Thyroid gland (tissue), 4 donors: Measurements from ENCODE around the gene STARD10. TPM values are rescaled to one million over a fixed set of nuclear protein-coding genes. Genes with fewer than 3 reads are reported as not detected.

Experiments used
- DNase-seq, 2 donors: peaks; one replicate each; pipeline ENCODE4 v3.0.0-alpha.2; 2019
- H3K27ac ChIP-seq, 3 donors: fragments of 200-600 bp; sonication (generic); 1 replicate in 2 of 3; 2 replicates in 1 of 3; pipeline ENCODE4 v1.5.1; 2016 to 2019; ENCODE audit warnings: mild to moderate bottlenecking in 1 of 3, moderate library complexity in 1 of 3
- H3K27me3 ChIP-seq: fragments of 200-600 bp; sonication (generic); one replicate; pipeline ENCODE4 v1.5.1; 2019
- H3K36me3 ChIP-seq, 2 donors: fragments of 200-600 bp; sonication (generic); one replicate each; pipeline ENCODE4 v1.5.1; 2016 to 2019
- H3K4me1 ChIP-seq, 2 donors: fragments of 200-600 bp; sonication (generic); one replicate each; pipeline ENCODE4 v1.5.1; 2017 to 2019
- H3K4me3 ChIP-seq, 3 donors: fragments of 200-600 bp; sonication (generic); replicated peaks in 1 of 3; 1 replicate in 2 of 3; 2 replicates in 1 of 3; pipeline ENCODE4 v1.5.1; 2016; ENCODE audit warnings: mild to moderate bottlenecking in 1 of 3
- H3K9me3 ChIP-seq: fragments of 200-600 bp; sonication (generic); one replicate; pipeline ENCODE4 v1.5.1; 2017
- POLR2A ChIP-seq, 2 donors: fragments of 450-650 bp; IDR thresholded peaks; one replicate each; pipeline ENCODE4 v1.6.1; 2017; ENCODE audit warnings: antibody characterized with exemption in 2 of 2, mild to moderate bottlenecking in 2 of 2, moderate library complexity in 1 of 2
- WGBS, 2 donors: methylation state at CpG; one replicate each; pipeline ENCODE4 v1.1.5; 2017; 5-methylcytosine and 5-hydroxymethylcytosine counted together
- intact Hi-C: fragments of 100-400 bp; cut with DNase I; formaldehyde crosslinking; loops from one replicate; pipeline ENCODE4 v1.15.1; 2023
- total RNA-seq, 4 donors: library from RNA; depleted of rRNA; stranded (reverse); fragments of >200 nt; gene quantifications; one replicate each; pipeline ENCODE4 v1.2.3, GENCODE V29; 2016
- TF ChIP-seq, protein P1 (sequence below), 6 experiments: fragments of 200-600 bp in 3 of 6; fragments of 450-650 bp in 3 of 6; sonication (generic) in 3 of 6; IDR thresholded peaks; one replicate each; pipeline ENCODE4 v1.5.1; 2016 to 2019; ENCODE audit warnings: antibody characterized with exemption in 6 of 6, mild to moderate bottlenecking in 2 of 6, inconsistent platforms in 1 of 6, moderate library complexity in 1 of 6

STARD10 gene
- total RNA-seq, 4 donors from 2014 or later: 67.7 to 113 (median 82.0) TPM

DNA sequence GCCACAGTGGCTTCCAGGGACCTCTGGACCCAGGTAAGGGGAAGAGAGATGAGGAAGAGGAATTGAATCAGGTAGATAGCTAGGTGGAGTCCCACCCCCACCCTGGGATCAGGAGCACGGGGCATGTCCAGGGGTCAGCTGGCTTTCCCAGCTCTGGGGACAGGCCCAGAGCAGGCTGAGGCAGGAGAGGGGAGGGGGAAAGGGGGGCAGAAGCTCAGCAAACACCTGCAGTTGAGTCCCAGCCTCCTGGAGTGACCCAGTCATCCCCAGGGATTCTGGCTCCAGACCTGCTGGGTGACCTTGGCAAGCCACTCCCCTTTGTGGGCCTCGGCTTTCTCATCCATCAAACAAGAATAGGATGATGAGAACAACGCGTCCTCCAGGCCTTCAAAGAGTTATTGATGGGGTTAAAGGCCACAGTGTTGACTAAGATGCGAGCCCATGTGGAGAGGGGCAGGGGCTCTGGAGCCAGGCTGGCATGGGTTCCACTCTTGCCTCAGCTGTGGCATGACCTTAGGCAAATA is 16.0 kb downstream of the STARD10 start:
- intact Hi-C loops: no loop called here
- WGBS, 2 donors: 81 to 92% methylated on average over 4 to 5 of the region's 5 CpGs
- no peak for TF ChIP-seq POLR2A (IDR thresholded peaks at IDR 0.05)
- TF ChIP-seq, protein P1, sequence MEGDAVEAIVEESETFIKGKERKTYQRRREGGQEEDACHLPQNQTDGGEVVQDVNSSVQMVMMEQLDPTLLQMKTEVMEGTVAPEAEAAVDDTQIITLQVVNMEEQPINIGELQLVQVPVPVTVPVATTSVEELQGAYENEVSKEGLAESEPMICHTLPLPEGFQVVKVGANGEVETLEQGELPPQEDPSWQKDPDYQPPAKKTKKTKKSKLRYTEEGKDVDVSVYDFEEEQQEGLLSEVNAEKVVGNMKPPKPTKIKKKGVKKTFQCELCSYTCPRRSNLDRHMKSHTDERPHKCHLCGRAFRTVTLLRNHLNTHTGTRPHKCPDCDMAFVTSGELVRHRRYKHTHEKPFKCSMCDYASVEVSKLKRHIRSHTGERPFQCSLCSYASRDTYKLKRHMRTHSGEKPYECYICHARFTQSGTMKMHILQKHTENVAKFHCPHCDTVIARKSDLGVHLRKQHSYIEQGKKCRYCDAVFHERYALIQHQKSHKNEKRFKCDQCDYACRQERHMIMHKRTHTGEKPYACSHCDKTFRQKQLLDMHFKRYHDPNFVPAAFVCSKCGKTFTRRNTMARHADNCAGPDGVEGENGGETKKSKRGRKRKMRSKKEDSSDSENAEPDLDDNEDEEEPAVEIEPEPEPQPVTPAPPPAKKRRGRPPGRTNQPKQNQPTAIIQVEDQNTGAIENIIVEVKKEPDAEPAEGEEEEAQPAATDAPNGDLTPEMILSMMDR (IDR thresholded peaks at IDR 0.05): no peak
- no peak overlapping the region for H3K4me3 ChIP-seq
- no peak overlapping the region for H3K27ac ChIP-seq
- H3K4me1 ChIP-seq: peaks cover 24 to 45% of the 10 kb centered on the region in 2 donors
- H3K9me3 ChIP-seq: no peaks in the 10 kb centered on the region
- no peaks in the 10 kb centered on the region for H3K36me3 ChIP-seq
- no peaks in the 10 kb centered on the region for H3K27me3 ChIP-seq
- no peak for DNase-seq

DNA sequence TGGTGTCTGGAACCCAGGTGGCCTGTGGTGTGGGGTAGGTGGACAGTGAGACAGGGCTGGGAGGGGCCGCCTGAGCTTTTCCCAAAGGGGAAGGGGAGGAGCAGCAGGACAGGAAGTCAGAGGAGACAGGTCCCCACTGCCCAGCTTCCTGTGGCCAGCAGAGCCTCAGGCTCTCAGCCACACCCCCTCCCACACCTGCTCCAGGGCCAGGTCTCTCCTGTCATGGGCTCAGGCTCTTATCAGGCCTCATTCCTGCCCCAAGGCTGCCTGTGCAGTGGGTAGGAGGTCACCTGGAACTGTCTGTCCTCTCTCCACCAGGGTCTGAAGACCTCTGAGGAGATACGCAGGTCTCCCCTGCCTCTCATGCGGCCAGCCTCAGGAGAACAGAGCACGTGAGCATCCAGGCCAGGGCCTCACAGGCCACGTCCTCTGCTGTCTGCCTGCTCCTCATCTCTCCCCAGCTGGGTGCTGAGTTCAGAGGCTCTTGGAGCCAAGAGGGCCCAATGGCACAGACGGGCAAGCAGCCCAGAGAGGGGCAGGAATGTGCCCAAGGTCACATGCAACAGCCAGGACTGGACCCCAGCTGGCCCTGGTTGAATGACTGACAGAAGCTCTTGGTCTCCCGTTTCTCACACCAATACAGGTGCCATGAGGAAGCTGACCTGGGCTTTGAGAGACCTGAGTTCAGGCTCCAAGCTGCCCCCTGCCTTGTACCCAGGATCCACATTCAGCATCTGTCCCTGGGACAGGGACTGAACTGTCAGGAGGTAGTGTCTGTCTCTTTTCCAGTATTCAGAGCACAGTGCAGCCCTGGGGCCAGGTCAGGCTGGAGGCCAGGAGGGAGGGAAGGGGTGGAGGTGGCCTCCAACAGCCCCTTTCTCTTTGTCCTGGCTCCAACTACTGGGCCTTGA is 16.7 kb downstream of the STARD10 start:
- Histone ChIP-seq H3K36me3 (no peaks in the 10 kb centered on the region), H3K4me3 (no peak overlapping the region), H3K27me3 (no peaks in the 10 kb centered on the region), H3K4me1 (peaks cover 21 to 43% of the 10 kb centered on the region in 2 donors), H3K27ac (no peak overlapping the region), H3K9me3 (no peaks in the 10 kb centered on the region)
- 89 to 90% methylated on average over 1 to 5 of the region's 7 CpGs for WGBS, 2 donors
- TF ChIP-seq POLR2A (IDR thresholded peaks at IDR 0.05): no peak
- TF ChIP-seq, protein P1 (IDR thresholded peaks at IDR 0.05): no peak
- DNase-seq: no peak
- intact Hi-C loops: no loop called here

DNA sequence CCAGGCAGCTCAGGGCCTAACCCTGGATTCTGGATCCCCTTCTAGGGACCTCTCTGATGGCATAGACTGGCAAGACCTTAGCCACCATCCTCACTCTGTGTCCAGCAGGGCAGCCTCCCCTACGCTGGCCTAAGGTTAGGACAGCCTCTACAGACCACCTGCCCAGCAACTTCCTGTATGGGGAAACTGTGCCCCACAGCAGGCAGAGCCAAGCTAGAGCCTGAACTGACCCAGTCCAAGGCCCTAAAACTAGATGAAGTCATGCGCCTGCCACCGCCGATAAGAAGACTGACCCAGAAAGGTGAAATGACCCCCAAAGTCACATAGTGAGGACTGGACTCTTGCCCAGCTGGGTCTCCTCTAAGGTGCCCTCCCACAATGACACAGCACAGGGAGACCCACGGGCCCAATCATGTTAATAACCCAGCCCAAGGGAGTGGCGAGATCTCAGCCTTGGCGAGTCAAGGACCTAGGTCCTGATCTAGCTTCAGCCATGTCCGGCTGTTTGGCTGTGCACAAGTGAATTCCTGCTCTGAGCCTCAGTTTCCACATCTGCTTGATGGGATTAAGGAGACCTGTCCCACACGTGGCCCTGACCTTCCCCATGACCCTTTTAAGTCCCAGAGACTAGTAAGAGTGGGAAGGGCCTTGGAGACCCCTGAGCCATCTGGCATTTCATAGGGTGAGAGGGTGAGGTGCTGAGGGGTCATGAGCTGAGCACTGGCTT is 17.6 kb downstream of the STARD10 start:
- Histone ChIP-seq H3K4me1 (peaks cover 18 to 43% of the 10 kb centered on the region in 2 donors), H3K36me3 (no peaks in the 10 kb centered on the region), H3K9me3 (no peaks in the 10 kb centered on the region), H3K4me3 (no peak overlapping the region), H3K27me3 (no peaks in the 10 kb centered on the region), H3K27ac (no peak overlapping the region)
- TF ChIP-seq, protein P1 (IDR thresholded peaks at IDR 0.05): no peak
- no peak for TF ChIP-seq POLR2A (IDR thresholded peaks at IDR 0.05)
- DNase-seq: no peak
- WGBS, 2 donors: 92 to 94% methylated on average over 7 to 9 of the region's 9 CpGs
- intact Hi-C loops: no loop called here

DNA sequence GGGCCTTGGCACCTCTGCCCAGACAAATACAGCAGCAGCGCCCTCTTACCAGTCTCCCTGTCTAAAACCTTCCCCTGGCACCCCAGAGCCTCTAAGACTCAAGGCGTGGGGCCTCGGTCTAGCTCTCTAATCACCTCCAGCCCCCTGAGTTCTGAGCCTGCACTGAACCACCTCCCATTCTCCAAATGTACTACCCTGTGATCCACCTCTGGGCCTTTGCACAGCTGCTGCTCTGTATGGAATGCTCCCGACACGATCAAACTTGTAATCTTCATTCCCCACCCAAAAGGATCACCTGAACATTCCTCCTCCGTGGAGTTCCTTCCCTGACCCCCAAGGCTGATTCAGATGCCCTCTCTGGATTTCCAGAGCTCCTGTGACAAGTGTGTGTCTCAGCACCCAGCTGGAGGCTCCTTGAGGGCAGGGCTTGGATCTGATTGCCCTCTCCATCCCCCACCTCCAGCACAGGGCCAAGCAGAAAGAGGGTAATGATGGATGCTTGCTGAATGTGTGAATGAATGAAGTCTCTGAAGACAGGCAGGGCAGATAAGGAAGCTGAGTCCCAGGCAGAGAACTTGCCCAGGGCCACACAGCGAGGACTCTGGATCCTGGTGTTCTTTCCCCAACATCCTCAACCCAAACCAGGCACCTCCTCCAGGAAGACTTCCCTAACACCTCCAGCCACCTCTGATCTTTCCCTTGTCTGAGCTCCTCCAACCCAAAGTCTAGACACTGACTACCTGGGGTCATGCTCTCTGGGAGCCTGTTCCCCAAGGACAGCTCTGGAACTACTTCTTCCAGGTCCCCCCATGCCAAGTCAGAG is 18.3 kb downstream of the STARD10 start:
- WGBS, 2 donors: 94 to 97% methylated on average over 7 of the region's 7 CpGs

More for the DNA sequence above, 18.3 kb downstream of the STARD10 start:
- no peak overlapping the region for H3K27ac ChIP-seq
- intact Hi-C loops: no loop called here
- H3K4me3 ChIP-seq: no peak overlapping the region
- DNase-seq: no peak
- peaks cover 19 to 43% of the 10 kb centered on the region in 2 donors for H3K4me1 ChIP-seq
- H3K27me3 ChIP-seq: no peaks in the 10 kb centered on the region
- no peaks in the 10 kb centered on the region for H3K9me3 ChIP-seq
- TF ChIP-seq POLR2A (IDR thresholded peaks at IDR 0.05): no peak
- TF ChIP-seq, protein P1 (IDR thresholded peaks at IDR 0.05): no peak
- no peaks in the 10 kb centered on the region for H3K36me3 ChIP-seq
